ENCODE results near the gene MCOLN3.
"Not testable (repeated sequence)": the region's sequence is repeated elsewhere in the genome, so short reads cannot be mapped to it uniquely, and the experiment has no call there.

The MCOLN3 gene

DNA sequence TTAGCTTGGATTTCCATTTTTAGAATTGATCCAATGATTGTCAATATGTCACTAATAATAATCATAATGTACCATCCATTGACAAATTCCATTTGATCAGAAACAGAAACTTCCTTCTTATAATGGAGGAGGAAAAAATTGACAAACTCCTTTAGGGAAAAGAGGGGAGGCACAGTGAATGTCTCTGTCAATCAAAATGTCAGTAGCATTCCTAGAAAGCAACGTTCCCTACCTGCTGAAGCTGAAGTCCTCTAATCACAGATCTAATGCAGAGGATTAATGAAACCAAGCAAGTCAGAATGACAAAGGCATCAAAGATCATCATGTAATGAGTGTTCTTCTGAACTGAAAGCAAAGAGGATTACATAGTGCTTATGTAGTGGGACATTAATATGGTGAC, 22.4 kb downstream of the MCOLN3 start:
- no peak overlapping the region for H3K27ac ChIP-seq (ENCODE audit: low read depth, low read length)
- H3K27me3 ChIP-seq (ENCODE audit: control insufficient read depth in 5 of 5, insufficient read depth in 4 of 5, low read length in 5 of 5): no peaks in the 10 kb centered on the region
- H3K36me3 ChIP-seq (ENCODE audit: control insufficient read depth in 5 of 5, insufficient read depth in 5 of 5, low read length in 5 of 5): no peaks in the 10 kb centered on the region
- no peaks in the 10 kb centered on the region for H3K4me1 ChIP-seq (ENCODE audit: control insufficient read depth in 5 of 5, insufficient read depth in 5 of 5, low read length in 5 of 5)
- no peaks in the 10 kb centered on the region for H3K9me3 ChIP-seq (ENCODE audit: control insufficient read depth in 5 of 5, low read length in 5 of 5)
- H3K4me3 ChIP-seq (ENCODE audit: low read depth in 1 of 5, low read length in 5 of 5): no peak overlapping the region
- no peak overlapping the region for H3K9ac ChIP-seq (ENCODE audit: low read length in 5 of 5)

DNA sequence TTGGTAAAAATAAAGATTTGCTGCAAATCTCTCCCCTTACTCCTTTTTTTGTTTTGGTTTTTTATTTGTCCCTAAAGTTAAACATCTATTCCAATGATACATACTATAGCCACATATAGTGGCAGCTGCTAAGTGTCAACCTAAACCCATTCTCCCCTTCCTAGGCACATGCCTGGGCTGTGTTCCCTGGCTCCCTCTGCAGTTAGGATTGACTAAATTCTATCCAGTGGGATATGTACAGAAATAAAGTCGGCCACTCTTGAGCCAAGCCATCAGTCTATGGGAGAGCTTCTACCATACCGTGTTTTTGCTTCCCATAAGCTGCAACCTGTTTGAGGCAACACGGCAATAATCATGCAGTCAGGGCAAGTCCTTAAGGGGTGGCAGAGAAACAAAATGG, 23.6 kb downstream of the MCOLN3 start:
- Histone ChIP-seq H3K4me3 (ENCODE audit: low read depth in 1 of 5, low read length in 5 of 5) (no peak overlapping the region), H3K9ac (ENCODE audit: low read length in 5 of 5) (no peak overlapping the region), H3K9me3 (ENCODE audit: control insufficient read depth in 5 of 5, low read length in 5 of 5) (no peaks in the 10 kb centered on the region), H3K4me1 (ENCODE audit: control insufficient read depth in 5 of 5, insufficient read depth in 5 of 5, low read length in 5 of 5) (no peaks in the 10 kb centered on the region), H3K36me3 (ENCODE audit: control insufficient read depth in 5 of 5, insufficient read depth in 5 of 5, low read length in 5 of 5) (no peaks in the 10 kb centered on the region), H3K27me3 (ENCODE audit: control insufficient read depth in 5 of 5, insufficient read depth in 4 of 5, low read length in 5 of 5) (no peaks in the 10 kb centered on the region), H3K27ac (ENCODE audit: low read depth, low read length) (no peak overlapping the region)

DNA sequence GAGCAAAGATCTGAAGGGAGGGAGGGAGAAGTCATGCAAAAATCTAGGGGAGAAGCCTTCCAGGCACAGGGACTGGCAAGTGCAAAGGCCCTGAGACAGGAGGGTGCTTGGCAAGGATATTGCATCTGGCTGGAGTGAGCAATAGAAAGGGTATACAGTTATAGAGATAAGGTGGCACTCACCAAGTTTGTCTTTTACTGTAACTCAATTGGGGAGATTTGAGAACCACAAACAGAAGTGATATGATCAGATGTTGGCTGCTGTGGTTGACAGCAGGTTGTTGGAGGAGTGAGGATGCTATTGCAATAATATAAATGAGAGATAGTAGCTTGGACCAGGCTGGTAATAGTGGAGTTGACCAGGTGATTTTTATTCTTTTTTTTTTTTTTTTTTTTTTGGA, 25.6 kb downstream of the MCOLN3 start:
- Histone ChIP-seq H3K4me1 (ENCODE audit: control insufficient read depth in 5 of 5, insufficient read depth in 5 of 5, low read length in 5 of 5) (no peaks in the 10 kb centered on the region), H3K4me3 (ENCODE audit: low read depth in 1 of 5, low read length in 5 of 5) (no peak overlapping the region), H3K27ac (ENCODE audit: low read depth, low read length) (no peak overlapping the region), H3K9me3 (ENCODE audit: control insufficient read depth in 5 of 5, low read length in 5 of 5) (no peaks in the 10 kb centered on the region), H3K9ac (ENCODE audit: low read length in 5 of 5) (no peak overlapping the region), H3K27me3 (ENCODE audit: control insufficient read depth in 5 of 5, insufficient read depth in 4 of 5, low read length in 5 of 5) (no peaks in the 10 kb centered on the region), H3K36me3 (ENCODE audit: control insufficient read depth in 5 of 5, insufficient read depth in 5 of 5, low read length in 5 of 5) (no peaks in the 10 kb centered on the region)

DNA sequence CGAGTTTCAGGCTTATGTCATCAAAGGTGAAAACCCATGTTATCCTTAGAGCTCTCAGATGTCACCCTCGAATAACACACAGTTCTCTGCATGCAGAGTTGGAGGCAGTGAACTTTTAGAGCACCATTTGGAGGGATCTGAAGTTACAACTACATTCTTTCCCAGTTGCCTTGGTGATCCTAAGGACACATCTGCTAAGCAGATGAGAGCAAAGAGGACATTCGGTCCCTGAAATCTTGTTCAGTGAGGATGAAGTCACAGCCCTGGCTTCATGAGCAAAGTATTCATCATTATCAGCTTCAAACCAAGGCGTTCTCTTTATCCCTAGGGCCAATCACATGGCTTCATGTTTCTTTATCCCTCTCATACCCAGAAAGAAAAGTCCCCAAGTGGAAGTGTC, 28.3 kb downstream of the MCOLN3 start:
- peaks cover 0 to 2% (median 0%) of the 10 kb centered on the region in 5 donors for H3K9me3 ChIP-seq (ENCODE audit: control insufficient read depth in 5 of 5, low read length in 5 of 5)
- H3K36me3 ChIP-seq (ENCODE audit: control insufficient read depth in 5 of 5, insufficient read depth in 5 of 5, low read length in 5 of 5): no peaks in the 10 kb centered on the region
- H3K27ac ChIP-seq (ENCODE audit: low read depth, low read length): peak overlapping the region; percentile 19
- H3K4me1 ChIP-seq (ENCODE audit: control insufficient read depth in 5 of 5, insufficient read depth in 5 of 5, low read length in 5 of 5): no peaks in the 10 kb centered on the region
- no peaks in the 10 kb centered on the region for H3K27me3 ChIP-seq (ENCODE audit: control insufficient read depth in 5 of 5, insufficient read depth in 4 of 5, low read length in 5 of 5)
- H3K9ac ChIP-seq (ENCODE audit: low read length in 5 of 5): no peak overlapping the region
- H3K4me3 ChIP-seq (ENCODE audit: low read depth in 1 of 5, low read length in 5 of 5): no peak overlapping the region

DNA sequence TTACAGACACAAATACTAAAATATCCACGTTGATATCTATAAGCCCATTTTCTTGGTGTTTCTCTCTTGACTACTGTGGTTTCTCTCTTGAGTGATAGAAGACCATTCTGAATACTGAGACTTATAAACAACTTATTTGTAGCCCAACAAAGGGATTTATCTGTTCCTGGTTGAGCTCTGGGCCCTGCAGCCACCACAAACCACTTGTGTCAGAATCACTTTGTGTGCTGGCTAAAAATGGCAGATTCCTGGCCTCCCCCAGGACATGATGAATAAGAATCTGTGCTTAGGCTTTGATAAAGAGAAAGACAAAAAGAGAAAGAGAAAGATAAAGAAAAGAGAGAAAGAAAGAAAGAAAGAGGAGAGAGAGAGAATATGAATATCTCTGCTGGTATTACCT, 32.5 kb downstream of the MCOLN3 start:
- Histone ChIP-seq H3K9ac (ENCODE audit: low read length in 5 of 5) (no peak overlapping the region), H3K4me3 (ENCODE audit: low read depth in 1 of 5, low read length in 5 of 5) (no peak overlapping the region), H3K4me1 (ENCODE audit: control insufficient read depth in 5 of 5, insufficient read depth in 5 of 5, low read length in 5 of 5) (no peaks in the 10 kb centered on the region), H3K9me3 (ENCODE audit: control insufficient read depth in 5 of 5, low read length in 5 of 5) (peaks cover 0 to 8% (median 0%) of the 10 kb centered on the region in 5 donors), H3K27me3 (ENCODE audit: control insufficient read depth in 5 of 5, insufficient read depth in 4 of 5, low read length in 5 of 5) (no peaks in the 10 kb centered on the region), H3K27ac (ENCODE audit: low read depth, low read length) (no peak overlapping the region), H3K36me3 (ENCODE audit: control insufficient read depth in 5 of 5, insufficient read depth in 5 of 5, low read length in 5 of 5) (no peaks in the 10 kb centered on the region)

DNA sequence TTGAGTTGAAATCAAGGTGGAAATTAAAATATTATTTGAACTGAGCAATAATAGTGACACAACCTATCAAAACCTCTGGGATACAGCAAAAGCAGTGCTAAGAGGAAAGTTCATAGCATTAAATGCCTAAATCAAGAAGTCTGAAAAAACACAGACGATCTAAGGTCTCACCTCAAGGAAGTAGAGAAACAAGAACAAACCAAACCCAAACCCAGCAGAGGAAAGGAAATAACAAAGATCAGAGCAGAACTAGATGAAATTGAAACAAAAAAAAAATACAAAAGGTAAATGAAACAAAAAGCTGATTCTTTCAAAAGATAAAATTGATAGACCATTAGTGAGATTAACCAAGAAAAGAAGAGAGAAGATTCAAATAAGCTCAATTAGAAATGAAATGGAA, 42.7 kb downstream of the MCOLN3 start:
- H3K4me1 ChIP-seq (ENCODE audit: control insufficient read depth in 5 of 5, insufficient read depth in 5 of 5, low read length in 5 of 5); H3K4me3 ChIP-seq (ENCODE audit: low read depth in 1 of 5, low read length in 5 of 5); H3K27ac ChIP-seq (ENCODE audit: low read depth, low read length); H3K27me3 ChIP-seq (ENCODE audit: control insufficient read depth in 5 of 5, insufficient read depth in 4 of 5, low read length in 5 of 5); H3K9ac ChIP-seq (ENCODE audit: low read length in 5 of 5); H3K9me3 ChIP-seq (ENCODE audit: control insufficient read depth in 5 of 5, low read length in 5 of 5); H3K36me3 ChIP-seq (ENCODE audit: control insufficient read depth in 5 of 5, insufficient read depth in 5 of 5, low read length in 5 of 5): not testable (repeated sequence)

DNA sequence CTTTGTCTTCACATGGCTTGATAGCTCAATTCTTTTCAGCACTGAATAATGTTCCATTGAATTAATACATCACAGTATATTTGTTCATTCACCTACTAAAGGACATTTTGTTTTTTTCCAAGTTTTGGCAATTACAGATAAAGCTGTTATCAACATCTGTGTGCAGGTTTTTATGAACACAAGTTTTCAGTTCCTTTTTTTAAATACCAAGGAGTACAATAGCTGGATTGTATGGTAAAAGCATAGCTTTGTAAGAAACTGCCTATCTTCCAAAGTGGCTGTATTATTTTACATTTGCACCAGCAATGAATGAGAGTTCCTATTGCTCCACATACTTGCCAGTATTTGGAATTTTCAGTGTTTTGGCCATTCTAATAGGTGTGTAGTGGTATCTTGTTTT, 46.6 kb downstream of the MCOLN3 start:
- Histone ChIP-seq H3K4me3 (ENCODE audit: low read depth in 1 of 5, low read length in 5 of 5) (no peak overlapping the region), H3K9me3 (ENCODE audit: control insufficient read depth in 5 of 5, low read length in 5 of 5) (peaks cover 0 to 7% (median 0%) of the 10 kb centered on the region in 5 donors), H3K9ac (ENCODE audit: low read length in 5 of 5) (no peak overlapping the region), H3K36me3 (ENCODE audit: control insufficient read depth in 5 of 5, insufficient read depth in 5 of 5, low read length in 5 of 5) (no peaks in the 10 kb centered on the region), H3K27ac (ENCODE audit: low read depth, low read length) (no peak overlapping the region), H3K27me3 (ENCODE audit: control insufficient read depth in 5 of 5, insufficient read depth in 4 of 5, low read length in 5 of 5) (peaks cover 5 to 21% (median 8%) of the 10 kb centered on the region in 5 donors), H3K4me1 (ENCODE audit: control insufficient read depth in 5 of 5, insufficient read depth in 5 of 5, low read length in 5 of 5) (peaks cover 3 to 19% (median 17%) of the 10 kb centered on the region in 5 donors)

DNA sequence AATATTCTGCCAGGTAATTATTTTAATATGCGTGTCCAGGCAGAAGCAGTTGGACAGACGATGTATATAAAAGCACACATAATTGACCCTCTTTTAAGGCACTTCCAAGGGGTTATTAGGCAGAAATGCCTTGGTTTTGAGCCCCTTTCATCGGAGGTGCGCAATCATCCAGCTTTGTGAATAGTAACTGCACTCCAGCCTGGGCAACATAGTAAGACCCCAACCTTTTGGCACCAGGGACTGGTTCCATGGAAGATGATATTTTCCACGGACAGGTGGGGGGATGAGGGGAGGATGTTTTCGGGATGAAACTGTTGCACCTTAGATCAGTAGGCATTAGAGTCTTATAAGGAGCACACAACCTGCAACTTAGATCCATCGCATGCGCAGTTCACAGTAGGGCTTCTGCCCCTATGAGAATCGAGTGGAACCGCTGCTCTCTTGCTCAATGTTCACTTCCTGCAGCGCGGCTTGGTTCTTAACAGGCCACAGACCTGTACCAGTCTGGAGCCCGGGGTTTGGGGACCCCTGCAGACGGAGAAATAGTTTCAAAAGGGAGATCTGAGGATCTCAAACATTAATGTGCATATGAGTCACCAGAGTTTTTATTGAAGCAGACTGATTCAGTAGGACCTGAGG, 49.5 kb downstream of the MCOLN3 start:
- Histone ChIP-seq H3K9me3 (ENCODE audit: control insufficient read depth in 5 of 5, low read length in 5 of 5) (no peaks in the 10 kb centered on the region), H3K9ac (ENCODE audit: low read length in 5 of 5) (no peak overlapping the region), H3K27ac (ENCODE audit: low read depth, low read length) (no peak overlapping the region), H3K27me3 (ENCODE audit: control insufficient read depth in 5 of 5, insufficient read depth in 4 of 5, low read length in 5 of 5) (peaks cover 8 to 21% (median 11%) of the 10 kb centered on the region in 5 donors), H3K36me3 (ENCODE audit: control insufficient read depth in 5 of 5, insufficient read depth in 5 of 5, low read length in 5 of 5) (no peaks in the 10 kb centered on the region), H3K4me3 (ENCODE audit: low read depth in 1 of 5, low read length in 5 of 5) (peak overlapping the region in 4 of 5 donors; percentile 57 to 72 (median 60)), H3K4me1 (ENCODE audit: control insufficient read depth in 5 of 5, insufficient read depth in 5 of 5, low read length in 5 of 5) (peaks cover 3 to 24% (median 22%) of the 10 kb centered on the region in 5 donors)

DNA sequence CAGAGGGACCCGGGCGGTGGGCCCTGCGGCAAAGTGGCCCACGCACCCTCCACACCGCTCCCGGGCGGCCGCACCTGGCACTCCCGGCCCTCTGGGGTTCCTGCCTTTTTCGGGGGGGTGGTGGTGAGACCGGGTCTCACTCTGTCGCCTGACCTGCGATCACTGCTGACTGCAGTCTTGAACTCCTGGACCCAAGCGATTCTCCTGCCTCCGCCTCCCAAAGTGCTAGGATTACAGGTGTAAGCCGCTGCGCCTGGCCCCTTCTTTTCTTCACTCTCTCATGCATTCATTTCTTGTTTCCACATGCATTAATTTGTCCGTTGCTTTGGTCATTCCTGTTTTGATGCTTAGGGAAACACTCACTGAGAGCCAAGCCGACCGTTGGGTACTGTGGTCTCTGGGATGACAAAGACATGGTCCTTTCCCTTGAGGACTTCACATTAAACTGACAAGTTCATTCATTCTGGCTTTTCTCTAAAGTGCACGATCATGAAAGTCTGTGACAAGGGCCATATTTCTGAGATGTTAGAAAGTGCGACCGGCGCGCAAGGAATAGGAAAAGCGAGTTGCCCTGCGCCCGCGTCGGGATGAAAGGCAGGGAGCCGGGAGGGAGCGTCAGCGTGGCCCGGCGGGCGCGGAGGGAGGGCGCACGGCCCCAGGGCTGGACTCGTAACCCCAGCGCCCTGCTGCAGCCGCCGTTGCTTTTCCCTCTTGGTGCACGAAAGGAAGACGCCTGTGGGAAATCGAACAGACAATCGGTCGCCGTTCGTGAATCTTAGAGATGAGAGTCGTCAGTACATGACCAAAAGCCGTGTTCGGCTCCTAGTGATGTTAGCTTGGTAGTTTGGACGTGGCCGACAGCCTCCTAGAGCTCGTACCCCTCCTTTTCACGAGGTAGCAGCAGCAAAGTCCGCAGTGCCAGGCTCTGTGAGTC, 50.4 kb downstream of the MCOLN3 start:
- Histone ChIP-seq H3K36me3 (ENCODE audit: control insufficient read depth in 5 of 5, insufficient read depth in 5 of 5, low read length in 5 of 5) (no peaks in the 10 kb centered on the region), H3K9me3 (ENCODE audit: control insufficient read depth in 5 of 5, low read length in 5 of 5) (no peaks in the 10 kb centered on the region), H3K9ac (ENCODE audit: low read length in 5 of 5) (peak overlapping the region in 2 of 5 donors; percentile 23 to 37), H3K4me1 (ENCODE audit: control insufficient read depth in 5 of 5, insufficient read depth in 5 of 5, low read length in 5 of 5) (peaks cover 3 to 24% (median 22%) of the 10 kb centered on the region in 5 donors), H3K27ac (ENCODE audit: low read depth, low read length) (no peak overlapping the region), H3K4me3 (ENCODE audit: low read depth in 1 of 5, low read length in 5 of 5) (peak overlapping the region; percentile 40 to 72 (median 58)), H3K27me3 (ENCODE audit: control insufficient read depth in 5 of 5, insufficient read depth in 4 of 5, low read length in 5 of 5) (peaks cover 5 to 18% (median 11%) of the 10 kb centered on the region in 5 donors)
